Measurements from ENCODE around the gene TRIM16.
"Not testable (repeated sequence)": the region's sequence is repeated elsewhere in the genome, so short reads cannot be mapped to it uniquely, and the experiment has no call there.

The TRIM16 gene

GRCh38 chr17:15615850-15616249, 68.3 kb downstream of the TRIM16 start:
- DNase-seq (ENCODE audit: low read depth in 2 of 2): not testable (repeated sequence)

- DNase-seq (ENCODE audit: low read depth in 2 of 2): not testable (repeated sequence)
Observed at GRCh38 chr17:15613111-15613510, 71.0 kb downstream of the TRIM16 start.

- not testable (repeated sequence) for DNase-seq (ENCODE audit: low read depth in 2 of 2)
Observed at GRCh38 chr17:15592960-15593359, 91.2 kb downstream of the TRIM16 start.

- DNase-seq (ENCODE audit: low read depth in 2 of 2): not testable (repeated sequence)
Observed at GRCh38 chr17:15591986-15592385, 92.1 kb downstream of the TRIM16 start.

- DNase-seq (ENCODE audit: low read depth in 2 of 2): not testable (repeated sequence)
Observed at GRCh38 chr17:15590844-15591243, 93.3 kb downstream of the TRIM16 start.

- DNase-seq (ENCODE audit: low read depth in 2 of 2): not testable (repeated sequence)
Observed at GRCh38 chr17:15589544-15590536, 94.3 kb downstream of the TRIM16 start.

GRCh38 chr17:15588017-15588416, 96.1 kb downstream of the TRIM16 start:
- not testable (repeated sequence) for DNase-seq (ENCODE audit: low read depth in 2 of 2)

GRCh38 chr17:15583313-15583712, 100.8 kb downstream of the TRIM16 start:
- not testable (repeated sequence) for DNase-seq (ENCODE audit: low read depth in 2 of 2)

GRCh38 chr17:15581462-15581861, 102.6 kb downstream of the TRIM16 start:
- not testable (repeated sequence) for DNase-seq (ENCODE audit: low read depth in 2 of 2)
